ENCODE results near the gene INSM1.

INSM1 gene

DNA sequence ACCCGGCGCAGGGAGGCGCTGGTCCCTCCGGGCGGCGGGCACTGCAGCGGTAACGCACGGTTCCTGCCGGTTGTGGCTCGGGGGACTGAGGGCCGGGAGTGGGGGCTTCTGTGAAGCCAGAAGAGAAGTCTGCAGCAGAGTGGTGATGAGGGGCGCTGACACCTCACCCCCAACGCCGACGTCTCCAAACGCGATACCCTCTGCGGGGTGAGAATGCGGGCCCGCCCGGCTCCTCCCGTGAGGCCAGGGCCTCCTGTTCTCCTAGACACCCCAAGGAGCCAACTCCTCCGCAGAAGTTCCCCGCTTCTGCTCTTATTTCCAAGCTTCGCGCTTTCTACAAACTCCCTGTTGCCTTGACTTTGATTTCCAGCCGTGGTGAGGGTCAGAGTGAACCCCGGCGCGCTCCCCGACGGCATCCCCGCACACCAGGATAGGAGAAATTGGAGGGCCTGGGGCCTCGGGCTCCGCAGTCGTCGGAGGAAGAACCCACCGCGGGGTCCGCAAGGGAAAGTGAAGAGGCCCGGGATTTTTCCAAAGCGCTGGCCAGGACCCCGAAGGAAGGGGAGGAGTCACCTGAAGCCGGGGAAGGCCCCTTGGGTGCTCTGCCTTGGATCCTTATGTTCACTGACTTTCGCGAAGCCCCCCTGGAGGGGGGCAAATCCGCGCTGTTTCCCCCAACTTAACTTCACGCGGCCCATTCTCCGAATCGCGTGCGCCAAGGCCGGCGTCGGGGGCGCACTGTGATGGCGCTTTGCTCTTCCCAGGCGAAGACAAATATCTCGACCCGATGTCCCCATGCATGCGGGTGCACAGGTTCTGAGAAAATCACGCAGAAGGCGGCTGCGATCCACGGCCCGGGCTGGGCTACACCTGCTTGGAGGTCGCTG lies 3.1 kb upstream of the INSM1 start:
- no peak overlapping the region for H3K9ac ChIP-seq (ENCODE audit: low read length)
- H2BK120ac ChIP-seq (ENCODE audit: insufficient read depth, low read length, poor library complexity), result no peak overlapping the region
- H2AK5ac ChIP-seq (ENCODE audit: low read length), result no peak overlapping the region
- H3K4me1 ChIP-seq (ENCODE audit: control insufficient read depth in 1 of 2, insufficient read depth in 2 of 2, low read length in 2 of 2), result peaks cover 14 to 20% of the 10 kb centered on the region in 2 experiments
- H3K79me1 ChIP-seq (ENCODE audit: low read length), result no peaks in the 10 kb centered on the region
- H3K14ac ChIP-seq (ENCODE audit: low read length), result no peak overlapping the region
- H3K79me2 ChIP-seq (ENCODE audit: control insufficient read depth, insufficient read depth, low read length, poor library complexity), result no peaks in the 10 kb centered on the region
- no peak overlapping the region for H2BK5ac ChIP-seq (ENCODE audit: low read depth, low read length, poor library complexity)
- H3K18ac ChIP-seq (ENCODE audit: low read length), result no peak overlapping the region
- no peak overlapping the region for H2BK12ac ChIP-seq (ENCODE audit: low read length)
- no peak overlapping the region for H3K23ac ChIP-seq (ENCODE audit: low read length)
- H3K4me3 ChIP-seq (ENCODE audit: low read depth, low read length), result no peak overlapping the region
- H2AFZ ChIP-seq (ENCODE audit: insufficient read depth, low read length, poor library complexity), result no peak overlapping the region
- DNase-seq, result no peak
- H3K4me2 ChIP-seq (ENCODE audit: low read length), result peak overlapping the region; percentile 10
- no peak overlapping the region for H4K8ac ChIP-seq (ENCODE audit: low read depth, low read length)
- H3K4ac ChIP-seq (ENCODE audit: low read depth, low read length), result no peak overlapping the region
- H4K12ac ChIP-seq (ENCODE audit: low read depth, low read length), result no peak overlapping the region
- H3K27ac ChIP-seq (ENCODE audit: low read depth, low read length), result no peak overlapping the region
- no CpG with 5 or more reads among the region's 70 CpGs for WGBS (ENCODE audit: extremely low coverage, insufficient coverage, insufficient read length)
- H3K27me3 ChIP-seq (ENCODE audit: insufficient read depth, low read length), result peaks cover 78% of the 10 kb centered on the region
- H3K9me3 ChIP-seq (ENCODE audit: insufficient read depth, low read depth, low read length), result peaks cover 5% of the 10 kb centered on the region
- H3K36me3 ChIP-seq (ENCODE audit: control insufficient read depth in 1 of 2, insufficient read depth in 2 of 2, low read length in 2 of 2), result no peaks in the 10 kb centered on the region
- no peak overlapping the region for H4K91ac ChIP-seq (ENCODE audit: low read depth, low read length)

- WGBS (ENCODE audit: extremely low coverage, insufficient coverage, insufficient read length), result no CpG with 5 or more reads among the region's 18 CpGs
- no peaks in the 10 kb centered on the region for H3K36me3 ChIP-seq (ENCODE audit: control insufficient read depth in 1 of 2, insufficient read depth in 2 of 2, low read length in 2 of 2)
- no peak overlapping the region for H3K27ac ChIP-seq (ENCODE audit: low read depth, low read length)
- H3K4me1 ChIP-seq (ENCODE audit: control insufficient read depth in 1 of 2, insufficient read depth in 2 of 2, low read length in 2 of 2), result peaks cover 14 to 21% of the 10 kb centered on the region in 2 experiments
- no peak overlapping the region for H3K4me3 ChIP-seq (ENCODE audit: low read depth, low read length)
- peaks cover 83% of the 10 kb centered on the region for H3K27me3 ChIP-seq (ENCODE audit: insufficient read depth, low read length)
- H2BK5ac ChIP-seq (ENCODE audit: low read depth, low read length, poor library complexity), result no peak overlapping the region
- H4K91ac ChIP-seq (ENCODE audit: low read depth, low read length), result no peak overlapping the region
- H3K4ac ChIP-seq (ENCODE audit: low read depth, low read length), result no peak overlapping the region
- no peak overlapping the region for H3K23ac ChIP-seq (ENCODE audit: low read length)
- no peak overlapping the region for H2AFZ ChIP-seq (ENCODE audit: insufficient read depth, low read length, poor library complexity)
- H2BK120ac ChIP-seq (ENCODE audit: insufficient read depth, low read length, poor library complexity), result no peak overlapping the region
- no peaks in the 10 kb centered on the region for H3K79me1 ChIP-seq (ENCODE audit: low read length)
- H4K12ac ChIP-seq (ENCODE audit: low read depth, low read length), result no peak overlapping the region
- no peak overlapping the region for H2AK5ac ChIP-seq (ENCODE audit: low read length)
- H3K9me3 ChIP-seq (ENCODE audit: insufficient read depth, low read depth, low read length), result peaks cover 5% of the 10 kb centered on the region
- no peak overlapping the region for H2BK12ac ChIP-seq (ENCODE audit: low read length)
- no peak overlapping the region for H3K14ac ChIP-seq (ENCODE audit: low read length)
- no peak overlapping the region for H3K4me2 ChIP-seq (ENCODE audit: low read length)
- DNase-seq, result no peak
- H3K18ac ChIP-seq (ENCODE audit: low read length), result no peak overlapping the region
- no peak overlapping the region for H3K9ac ChIP-seq (ENCODE audit: low read length)
- no peak overlapping the region for H4K8ac ChIP-seq (ENCODE audit: low read depth, low read length)
- H3K79me2 ChIP-seq (ENCODE audit: control insufficient read depth, insufficient read depth, low read length, poor library complexity), result no peaks in the 10 kb centered on the region
Measured at GRCh38 chr20:20365480-20366161, 2.3 kb upstream of the INSM1 start.

GRCh38 chr20:20366551-20366875 lies 1.4 kb upstream of the INSM1 start:
- Histone ChIP-seq H3K79me1 (ENCODE audit: low read length) (no peaks in the 10 kb centered on the region), H3K4me1 (ENCODE audit: control insufficient read depth in 1 of 2, insufficient read depth in 2 of 2, low read length in 2 of 2) (peaks cover 14 to 21% of the 10 kb centered on the region in 2 experiments), H3K27me3 (ENCODE audit: insufficient read depth, low read length) (peaks cover 81% of the 10 kb centered on the region), H2AK5ac (ENCODE audit: low read length) (no peak overlapping the region), H2BK12ac (ENCODE audit: low read length) (no peak overlapping the region), H4K8ac (ENCODE audit: low read depth, low read length) (no peak overlapping the region), H3K79me2 (ENCODE audit: control insufficient read depth, insufficient read depth, low read length, poor library complexity) (no peaks in the 10 kb centered on the region), H3K18ac (ENCODE audit: low read length) (no peak overlapping the region), H4K12ac (ENCODE audit: low read depth, low read length) (no peak overlapping the region), H3K23ac (ENCODE audit: low read length) (no peak overlapping the region), H4K91ac (ENCODE audit: low read depth, low read length) (no peak overlapping the region), H3K9me3 (ENCODE audit: insufficient read depth, low read depth, low read length) (peaks cover 5% of the 10 kb centered on the region), H3K27ac (ENCODE audit: low read depth, low read length) (no peak overlapping the region), H3K4ac (ENCODE audit: low read depth, low read length) (no peak overlapping the region), H3K4me2 (ENCODE audit: low read length) (no peak overlapping the region), H3K9ac (ENCODE audit: low read length) (no peak overlapping the region), H2BK5ac (ENCODE audit: low read depth, low read length, poor library complexity) (no peak overlapping the region), H3K14ac (ENCODE audit: low read length) (no peak overlapping the region), H3K36me3 (ENCODE audit: control insufficient read depth in 1 of 2, insufficient read depth in 2 of 2, low read length in 2 of 2) (no peaks in the 10 kb centered on the region), H2AFZ (ENCODE audit: insufficient read depth, low read length, poor library complexity) (no peak overlapping the region), H3K4me3 (ENCODE audit: low read depth, low read length) (no peak overlapping the region), H2BK120ac (ENCODE audit: insufficient read depth, low read length, poor library complexity) (no peak overlapping the region)
- no peak for DNase-seq
- WGBS (ENCODE audit: extremely low coverage, insufficient coverage, insufficient read length), result no CpG with 5 or more reads among the region's 19 CpGs

DNA sequence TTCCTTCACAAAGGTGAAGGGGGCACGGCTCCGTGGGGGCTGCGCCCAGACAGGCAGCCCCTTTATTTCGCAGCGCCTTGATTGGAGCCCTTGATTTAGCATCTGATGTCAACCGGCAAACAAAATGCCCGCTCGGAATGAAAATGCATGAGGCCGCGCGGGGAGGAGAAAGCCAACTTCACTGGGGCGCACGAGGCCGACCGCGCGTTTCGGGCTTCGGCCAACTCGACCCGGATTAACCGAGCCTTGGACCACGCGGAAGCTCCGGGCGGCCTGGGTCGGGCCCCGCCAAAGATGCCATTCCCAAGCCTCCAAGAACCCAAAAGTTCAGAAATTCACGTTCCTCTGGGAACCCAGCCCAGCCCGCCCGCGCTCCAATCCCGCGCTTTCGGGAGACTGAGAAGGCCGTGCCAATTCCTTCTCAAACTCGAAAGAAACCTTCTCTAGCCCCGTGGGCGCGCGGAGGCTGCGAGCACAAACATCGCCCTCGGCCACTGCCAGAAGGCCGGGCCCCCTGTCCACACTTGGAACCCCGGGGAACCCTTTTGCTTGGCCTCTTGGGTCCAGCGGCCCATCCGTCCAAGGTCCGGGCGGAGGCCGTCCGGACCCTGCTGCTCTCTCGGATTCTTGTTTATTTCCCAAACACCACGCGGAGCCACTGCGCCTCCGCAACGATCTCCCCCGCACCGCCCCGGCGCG lies 879 bp upstream of the INSM1 start:
- Histone ChIP-seq H3K9me3 (ENCODE audit: insufficient read depth, low read depth, low read length) (peaks cover 5% of the 10 kb centered on the region), H2BK120ac (ENCODE audit: insufficient read depth, low read length, poor library complexity) (no peak overlapping the region), H3K18ac (ENCODE audit: low read length) (no peak overlapping the region), H2AK5ac (ENCODE audit: low read length) (no peak overlapping the region), H3K4me3 (ENCODE audit: low read depth, low read length) (no peak overlapping the region), H3K27ac (ENCODE audit: low read depth, low read length) (no peak overlapping the region), H4K91ac (ENCODE audit: low read depth, low read length) (no peak overlapping the region), H3K4me2 (ENCODE audit: low read length) (no peak overlapping the region), H3K79me1 (ENCODE audit: low read length) (no peaks in the 10 kb centered on the region), H3K4ac (ENCODE audit: low read depth, low read length) (no peak overlapping the region), H3K27me3 (ENCODE audit: insufficient read depth, low read length) (peaks cover 79% of the 10 kb centered on the region), H4K8ac (ENCODE audit: low read depth, low read length) (no peak overlapping the region), H3K79me2 (ENCODE audit: control insufficient read depth, insufficient read depth, low read length, poor library complexity) (no peaks in the 10 kb centered on the region), H3K23ac (ENCODE audit: low read length) (no peak overlapping the region), H2BK12ac (ENCODE audit: low read length) (no peak overlapping the region), H3K14ac (ENCODE audit: low read length) (no peak overlapping the region), H2BK5ac (ENCODE audit: low read depth, low read length, poor library complexity) (no peak overlapping the region), H3K4me1 (ENCODE audit: control insufficient read depth in 1 of 2, insufficient read depth in 2 of 2, low read length in 2 of 2) (peaks cover 14 to 21% of the 10 kb centered on the region in 2 experiments), H3K36me3 (ENCODE audit: control insufficient read depth in 1 of 2, insufficient read depth in 2 of 2, low read length in 2 of 2) (no peaks in the 10 kb centered on the region), H3K9ac (ENCODE audit: low read length) (no peak overlapping the region), H2AFZ (ENCODE audit: insufficient read depth, low read length, poor library complexity) (no peak overlapping the region), H4K12ac (ENCODE audit: low read depth, low read length) (no peak overlapping the region)
- no CpG with 5 or more reads among the region's 63 CpGs for WGBS (ENCODE audit: extremely low coverage, insufficient coverage, insufficient read length)
- no peak for DNase-seq
